Measurements from ENCODE around the gene TRDN.
"Not testable (repeated sequence)": the region's sequence is repeated elsewhere in the genome, so short reads cannot be mapped to it uniquely, and the experiment has no call there.

TRDN gene

GRCh38 chr6:123240626-123241025 is 396.1 kb downstream of the TRDN start:
- DNase-seq, result no peak

GRCh38 chr6:123233336-123233735 is 403.4 kb downstream of the TRDN start:
- DNase-seq, result no peak

- DNase-seq, result not testable (repeated sequence)
Observed at GRCh38 chr6:123227789-123228188, 409.0 kb downstream of the TRDN start.

GRCh38 chr6:123226398-123226797 is 410.4 kb downstream of the TRDN start:
- DNase-seq, result no peak

GRCh38 chr6:123224077-123224476 is 412.7 kb downstream of the TRDN start:
- DNase-seq, result no peak

- DNase-seq, result no peak
Observed at GRCh38 chr6:123223461-123223860, 413.3 kb downstream of the TRDN start.

- DNase-seq, result no peak
Observed at GRCh38 chr6:123215211-123215610, 421.5 kb downstream of the TRDN start.

- no peak for DNase-seq
Observed at GRCh38 chr6:123214433-123214832, 422.3 kb downstream of the TRDN start.

GRCh38 chr6:123213921-123214320 is 422.8 kb downstream of the TRDN start:
- DNase-seq, result no peak

GRCh38 chr6:123211777-123212545 is 424.8 kb downstream of the TRDN start:
- DNase-seq, result no peak

GRCh38 chr6:123210645-123211044 is 426.1 kb downstream of the TRDN start:
- DNase-seq, result no peak

- no peak for DNase-seq
Observed at GRCh38 chr6:123207967-123208510, 428.7 kb downstream of the TRDN start.

GRCh38 chr6:123203928-123204327 is 432.8 kb downstream of the TRDN start:
- no peak for DNase-seq

GRCh38 chr6:123201869-123202372 is 434.8 kb downstream of the TRDN start:
- no peak for DNase-seq

GRCh38 chr6:123193298-123193697 is 443.5 kb downstream of the TRDN start:
- no peak for DNase-seq

- no peak for DNase-seq
Observed at GRCh38 chr6:123189816-123190215, 446.9 kb downstream of the TRDN start.

GRCh38 chr6:123182998-123183397 is 453.8 kb downstream of the TRDN start:
- no peak for DNase-seq

GRCh38 chr6:123176706-123177105 is 460.0 kb downstream of the TRDN start:
- no peak for DNase-seq

GRCh38 chr6:123171341-123172115 is 465.2 kb downstream of the TRDN start:
- DNase-seq, result no peak

- no peak for DNase-seq
Observed at GRCh38 chr6:123169774-123170095, 467.0 kb downstream of the TRDN start.

- no peak for DNase-seq
Observed at GRCh38 chr6:123168892-123169773, 467.6 kb downstream of the TRDN start.

- no peak for DNase-seq
Observed at GRCh38 chr6:123168466-123168865, 468.3 kb downstream of the TRDN start.

Measured in NCI-H1930 (cell line).